Measurements from ENCODE around the gene PAF1.

PAF1 gene

GRCh38 chr19:39407660-39408391, 16.9 kb upstream of the PAF1 start:
- H3K4me3 ChIP-seq (ENCODE audit: low read depth, low read length) = peak overlapping the region; percentile 97
- no peak for DNase-seq (ENCODE audit: low read depth)

DNA sequence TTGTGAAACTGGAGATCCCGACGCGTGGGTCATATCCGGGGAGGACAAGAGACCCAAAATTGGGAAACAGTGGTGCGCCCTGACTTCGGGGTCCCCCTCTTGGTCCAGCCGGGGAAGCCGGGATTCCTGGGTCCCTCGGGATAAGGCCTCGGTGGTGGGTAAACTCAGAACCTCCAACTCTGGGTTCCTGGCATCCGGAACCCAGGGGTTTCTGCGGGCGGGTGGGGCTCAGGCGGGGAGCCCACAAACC, 16.4 kb upstream of the PAF1 start:
- H3K4me3 ChIP-seq (ENCODE audit: low read depth, low read length) = peak overlapping the region; percentile 97
- no peak for DNase-seq (ENCODE audit: low read depth)

- DNase-seq (ENCODE audit: low read depth) = peak; percentile 63
- H3K4me3 ChIP-seq (ENCODE audit: low read depth, low read length) = peak within 1 kb of the TSS; percentile 97
These were observed 15.9 kb upstream of the PAF1 start, which contains the start of gene ZFP36 for GRCh38 chr19:39406656-39407409. TSS of gene ZFP36 (plus strand) at chr19:39406847. CDS start at chr19:39406905, 58 bp downstream.

DNA sequence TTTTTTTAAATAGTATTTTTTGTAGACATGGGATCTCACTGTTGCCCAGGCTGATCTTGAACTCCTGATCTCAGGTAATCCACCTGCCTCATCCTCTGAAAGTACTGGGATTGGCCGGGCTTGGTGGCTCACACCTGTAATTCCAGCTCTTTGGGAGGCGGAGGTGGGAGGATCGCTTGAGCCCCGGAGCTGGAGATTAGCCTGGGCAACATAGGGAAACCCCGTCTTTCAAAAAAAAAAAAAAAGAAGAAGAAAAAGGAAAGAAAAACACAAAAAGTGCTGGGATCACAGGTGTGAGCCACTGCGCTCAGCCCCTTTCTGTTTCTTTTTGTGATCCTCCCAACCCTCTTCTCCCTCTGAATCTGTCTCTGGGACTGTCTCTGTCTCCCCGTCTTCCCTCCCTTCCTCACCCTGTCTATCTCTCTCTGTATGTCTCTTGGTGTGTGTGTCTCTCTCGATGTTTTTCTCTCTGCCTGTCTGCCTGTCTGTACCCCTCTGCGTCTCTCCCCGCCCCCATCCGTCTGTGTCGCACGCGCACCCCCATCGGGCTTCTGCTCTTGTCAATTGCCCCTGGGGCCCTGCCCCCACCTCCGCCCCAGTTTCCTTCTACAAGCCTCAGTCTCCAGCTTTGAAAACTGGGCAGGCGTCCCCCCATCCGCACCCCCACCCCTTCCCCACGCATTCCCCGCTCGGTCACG, 15.2 kb upstream of the PAF1 start:
- peak overlapping the region; percentile 97 for H3K4me3 ChIP-seq (ENCODE audit: low read depth, low read length)
- DNase-seq (ENCODE audit: low read depth) = no peak

- no peak overlapping the region for H3K4me3 ChIP-seq (ENCODE audit: low read depth, low read length)
These were observed 14.5 kb upstream of the PAF1 start for GRCh38 chr19:39405261-39405957.

DNA sequence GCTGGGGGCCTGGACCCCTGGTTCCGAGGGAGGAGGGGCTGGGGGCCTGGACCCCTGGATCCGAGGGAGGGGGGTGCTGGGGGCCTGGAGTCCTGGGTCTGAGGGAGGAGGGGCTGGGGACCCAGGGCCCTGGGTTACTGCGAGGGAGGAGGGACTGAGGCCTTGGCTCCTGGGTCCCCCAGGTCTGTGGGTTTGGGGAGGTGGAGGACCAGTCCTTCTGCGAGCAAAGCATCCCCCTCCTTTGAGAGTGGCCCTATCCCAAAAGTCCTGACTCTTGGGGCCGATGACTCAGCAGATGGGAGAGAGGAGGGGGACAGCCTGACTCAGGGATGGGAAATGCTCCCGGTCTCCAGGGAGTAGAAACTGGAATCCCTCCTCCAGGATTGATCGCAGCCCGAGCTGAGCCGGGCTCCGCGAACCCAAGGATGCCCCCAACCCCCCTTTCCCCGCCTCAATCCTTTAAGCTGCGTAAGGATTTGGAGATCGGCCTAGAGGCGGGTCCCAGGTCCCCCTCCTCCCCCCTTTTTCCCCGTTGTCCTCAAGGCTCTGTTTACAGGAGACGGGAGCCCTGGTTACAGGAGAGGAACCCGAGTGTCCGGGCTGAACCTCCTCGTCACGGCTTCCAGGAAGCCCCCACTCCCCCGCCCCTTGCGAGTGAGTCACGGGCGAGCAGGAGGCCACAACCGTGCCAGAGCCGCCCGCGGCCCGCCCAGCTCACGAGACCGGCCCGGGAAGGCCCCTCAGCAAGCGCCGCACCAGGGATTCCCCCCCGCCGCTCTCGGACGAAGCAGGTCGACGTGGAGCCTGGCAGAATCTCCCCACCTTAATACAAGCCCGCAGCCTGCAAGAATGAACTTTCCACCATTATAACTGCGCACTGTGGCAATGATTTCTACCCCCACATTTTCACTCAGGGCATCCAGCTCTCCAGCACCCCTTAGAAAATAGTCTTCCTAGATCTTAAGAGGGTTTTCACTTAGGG, 12.7 kb upstream of the PAF1 start:
- DNase-seq (ENCODE audit: low read depth) = peak; percentile 98
- peak overlapping the region; percentile 40 for H3K4me3 ChIP-seq (ENCODE audit: low read depth, low read length)

More at GRCh38 chr19:39405261-39405957, 14.5 kb upstream of the PAF1 start:
- no peak for DNase-seq (ENCODE audit: low read depth)

DNA sequence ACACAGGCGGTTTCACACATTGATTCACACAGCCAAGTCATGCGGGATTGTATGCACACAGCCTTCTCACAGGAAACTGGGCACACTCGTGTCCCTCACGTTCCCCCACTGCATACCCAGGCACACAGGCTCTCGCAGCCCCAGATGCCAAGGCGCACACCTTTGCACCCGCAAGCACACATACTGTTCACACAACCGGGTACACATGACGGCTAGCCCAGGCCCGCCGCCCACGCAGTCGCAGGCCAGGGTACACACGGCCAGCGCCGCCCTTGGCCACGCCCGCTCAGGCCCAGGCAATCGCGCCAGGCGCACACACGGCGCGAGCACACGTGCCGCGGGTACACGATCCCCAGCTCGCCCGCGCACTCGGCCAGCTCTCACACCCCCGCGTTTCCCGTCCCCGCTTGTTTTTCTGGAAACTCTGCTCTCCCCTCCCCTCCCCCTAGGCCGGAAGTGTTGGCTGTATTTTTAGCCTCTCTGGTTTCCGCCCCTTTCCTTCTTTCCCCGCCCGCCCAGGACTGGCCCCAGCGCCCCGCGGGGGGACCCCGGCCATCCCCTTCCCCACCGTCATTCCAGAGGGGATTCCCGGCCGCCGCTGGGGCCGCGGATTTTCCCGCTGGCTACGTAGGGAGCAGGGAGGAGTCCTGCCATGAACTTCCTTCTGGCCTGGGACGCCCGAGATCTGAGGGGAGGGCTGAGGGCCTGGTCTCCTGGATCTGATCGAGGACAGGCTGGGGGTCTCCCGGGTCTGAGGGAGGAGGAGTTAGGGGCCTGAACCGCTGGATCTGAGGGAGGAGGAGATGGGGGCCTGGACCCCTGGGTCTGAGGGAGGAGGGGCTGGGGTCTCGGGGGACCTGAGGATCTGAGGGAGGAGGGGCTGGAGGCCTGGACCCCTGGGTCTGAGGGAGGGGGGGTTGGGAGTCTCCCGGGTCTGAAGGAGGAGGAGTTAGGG, 11.7 kb upstream of the PAF1 start:
- H3K4me3 ChIP-seq (ENCODE audit: low read depth, low read length) = peak overlapping the region; percentile 40
- DNase-seq (ENCODE audit: low read depth) = peak; percentile 79

GRCh38 chr19:39401549-39402345, 10.8 kb upstream of the PAF1 start:
- DNase-seq (ENCODE audit: low read depth) = peak; percentile 72
- H3K4me3 ChIP-seq (ENCODE audit: low read depth, low read length) = no peak overlapping the region

DNA sequence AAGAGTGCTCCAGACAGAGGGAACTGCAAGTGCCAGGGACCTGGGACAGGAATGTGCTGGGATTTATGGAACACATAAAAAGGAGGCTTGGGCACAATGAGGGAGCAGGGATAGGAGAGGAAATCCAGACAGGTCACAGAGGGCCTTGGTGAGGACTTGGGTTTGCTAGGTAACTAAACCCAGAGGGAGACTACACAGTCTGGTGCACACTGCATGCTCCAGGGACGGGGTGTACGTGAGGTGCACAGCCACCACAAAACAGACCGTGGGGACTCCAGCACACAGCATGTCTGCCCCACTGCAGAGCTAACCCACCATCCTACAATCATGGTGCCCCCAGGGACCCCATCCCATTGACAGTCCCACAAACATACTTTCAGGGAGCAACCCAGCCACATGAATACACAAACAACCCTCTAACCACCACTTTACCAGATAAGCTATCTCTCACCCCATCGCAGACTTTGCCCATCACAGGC, 10.2 kb upstream of the PAF1 start:
- no peak for DNase-seq (ENCODE audit: low read depth)
- H3K4me3 ChIP-seq (ENCODE audit: low read depth, low read length) = no peak overlapping the region

DNA sequence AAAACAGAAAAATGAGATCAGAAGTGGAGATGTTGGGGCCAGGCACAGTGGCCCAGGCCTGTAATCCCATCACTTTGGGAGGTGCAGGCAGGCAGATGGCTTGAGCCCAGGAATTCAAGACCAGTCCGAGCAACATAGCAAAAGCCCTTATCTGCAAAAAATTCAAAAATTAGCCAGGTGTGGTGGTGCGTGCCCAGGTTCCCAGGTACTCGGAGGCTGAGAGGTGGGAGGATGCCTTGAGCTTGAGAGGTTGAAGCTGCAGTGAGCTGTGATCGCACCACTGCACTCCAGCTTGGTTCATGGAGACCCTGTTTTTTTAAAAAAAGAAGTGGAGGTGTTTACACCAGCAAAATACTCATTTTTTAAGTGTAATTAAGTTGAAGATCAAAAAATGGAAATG, 9.2 kb upstream of the PAF1 start:
- H3K4me3 ChIP-seq (ENCODE audit: low read depth, low read length) = no peak overlapping the region
- DNase-seq (ENCODE audit: low read depth) = no peak

DNA sequence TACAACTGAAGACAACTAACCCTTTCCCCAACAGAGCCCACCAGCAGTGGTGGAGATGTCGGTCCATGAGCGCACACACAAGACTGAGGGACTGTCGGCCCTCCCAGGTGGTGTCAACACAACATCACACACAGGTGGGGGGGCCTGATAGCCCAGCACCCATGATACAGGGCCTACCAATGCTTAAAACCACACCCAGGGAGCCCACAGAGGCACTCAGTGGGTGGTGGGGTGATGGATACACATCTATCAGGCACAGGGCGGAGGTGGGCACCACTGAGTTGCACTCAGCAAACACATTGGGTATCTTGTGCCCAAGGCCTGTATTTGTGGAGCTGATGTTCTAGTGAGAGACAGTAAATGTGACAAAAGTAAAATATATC, 8.8 kb upstream of the PAF1 start:
- no peak overlapping the region for H3K4me3 ChIP-seq (ENCODE audit: low read depth, low read length)

GRCh38 chr19:39398297-39398864, 7.5 kb upstream of the PAF1 start:
- DNase-seq (ENCODE audit: low read depth) = peak; percentile 53
- no peak overlapping the region for H3K4me3 ChIP-seq (ENCODE audit: low read depth, low read length)

More for the DNA sequence above, 8.8 kb upstream of the PAF1 start:
- DNase-seq (ENCODE audit: low read depth) = no peak

DNA sequence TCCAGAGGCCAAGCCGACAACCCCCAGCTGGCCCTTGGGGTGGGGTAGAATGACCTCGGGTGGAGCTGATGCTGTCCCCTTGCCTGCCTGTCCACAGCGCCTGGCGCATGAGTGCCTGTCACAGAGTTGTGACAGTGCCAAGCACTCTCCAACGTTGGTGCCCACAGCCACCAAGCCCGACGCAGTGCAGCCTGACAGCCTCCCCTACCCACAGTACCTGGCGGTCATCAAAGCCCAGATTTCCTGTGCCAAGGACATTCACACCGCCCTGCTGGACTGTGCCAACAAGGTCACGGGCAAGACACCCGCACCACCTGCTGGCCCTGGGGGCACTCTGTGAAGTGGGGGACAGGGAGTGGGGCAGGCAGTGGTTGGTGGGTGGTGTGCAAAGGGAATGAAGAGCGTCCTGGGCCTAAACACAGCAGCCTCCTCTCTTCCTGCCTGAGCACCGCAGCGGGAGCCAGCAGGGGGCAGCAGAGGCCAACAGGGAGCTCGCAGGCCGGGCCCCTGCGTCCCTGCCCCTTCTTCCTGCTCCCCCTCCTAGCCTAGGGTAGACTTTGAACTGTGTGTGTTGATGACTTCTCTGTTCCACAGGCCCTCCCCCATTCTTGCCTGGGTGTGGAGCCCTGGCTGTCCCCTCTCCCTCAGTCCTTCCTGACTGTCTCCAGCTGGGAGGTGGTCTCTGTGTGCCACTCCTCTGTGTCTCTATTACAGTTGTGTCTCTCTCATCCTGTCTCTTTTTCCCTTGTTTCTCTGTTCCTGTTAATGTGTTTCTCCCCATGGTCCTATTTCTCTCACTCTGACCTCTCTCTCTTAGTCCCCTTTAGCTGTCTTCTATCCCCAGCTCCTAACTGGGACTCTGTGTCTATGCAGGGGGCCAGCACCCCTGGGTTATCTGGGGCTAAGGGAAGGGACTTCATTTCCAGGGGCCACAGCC, 6.7 kb upstream of the PAF1 start:
- DNase-seq (ENCODE audit: low read depth) = no peak
- H3K4me3 ChIP-seq (ENCODE audit: low read depth, low read length) = no peak overlapping the region

- H3K4me3 ChIP-seq (ENCODE audit: low read depth, low read length) = peak overlapping the region; percentile 72
- no peak for DNase-seq (ENCODE audit: low read depth)
These were observed 505 bp downstream of the PAF1 start for GRCh38 chr19:39390451-39390750.

- DNase-seq (ENCODE audit: low read depth) = no peak
- H3K4me3 ChIP-seq (ENCODE audit: low read depth, low read length) = peak overlapping the region; percentile 72
These were observed 1.1 kb downstream of the PAF1 start for GRCh38 chr19:39389631-39390414.

Data from skeletal muscle cell (primary cell).